ENCODE results near the gene INPP5A.

DNA sequence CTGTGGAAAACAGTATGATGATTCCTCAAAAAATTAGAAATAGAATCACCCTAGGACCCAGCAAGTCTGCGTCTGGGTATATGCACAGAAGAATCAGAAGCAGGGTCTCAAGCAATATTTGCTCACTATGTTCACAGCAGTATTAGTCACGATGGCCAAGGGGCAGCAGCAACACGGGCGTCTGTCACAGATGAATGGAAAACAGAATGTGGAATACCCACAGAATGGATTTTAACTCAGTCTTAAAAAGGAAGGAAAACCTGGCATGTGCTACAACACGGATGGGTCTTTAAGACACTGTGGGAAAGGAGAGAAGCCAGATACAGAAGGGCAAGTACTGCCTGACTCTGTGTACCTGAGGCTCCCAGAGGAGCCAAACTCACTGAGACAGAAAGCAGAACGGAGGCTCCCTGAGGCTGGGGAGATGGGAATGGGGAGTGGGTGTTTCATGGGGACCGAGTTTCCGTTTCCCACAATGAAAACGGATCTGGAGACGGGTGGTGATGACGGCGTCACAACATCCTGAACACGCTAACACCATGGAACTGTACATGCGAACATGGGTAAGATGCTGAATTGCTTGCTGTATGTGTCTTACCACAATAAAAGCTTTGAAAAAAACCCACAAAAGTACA, 36.7 kb upstream of the INPP5A start:
- TF ChIP-seq POLR2A (IDR thresholded peaks at IDR 0.05; ENCODE audit: low read length), result no peak
- no peak for TF ChIP-seq GATA1 (IDR thresholded peaks at IDR 0.05; ENCODE audit: low read depth, low read length)

Data from erythroblast (primary cell).